Stimulated activated CD4-positive, alpha-beta T cell treated with anti-CD3 and anti-CD28 coated beads, Interleukin-1b, Interleukin-23, amount 100 ng/mL, for 4 hours (primary cell): Measurements from ENCODE around the gene RNF111.
"Not testable (repeated sequence)": the region's sequence is repeated elsewhere in the genome, so short reads cannot be mapped to it uniquely, and the experiment has no call there.

ENCODE experiments used
- DNase-seq, 2 donors: peaks; one replicate each; pipeline ENCODE4 v3.0.0-alpha.2; 2020; ENCODE audit warnings: low read depth in 2 of 2

RNF111 gene

GRCh38 chr15:59133929-59134427 lies 146.5 kb downstream of the RNF111 start:
- DNase-seq = no peak

- no peak for DNase-seq
Observed at GRCh38 chr15:59137566-59137965, 150.1 kb downstream of the RNF111 start.

GRCh38 chr15:59138243-59138642 lies 150.8 kb downstream of the RNF111 start:
- peak; percentile 36 to 37 for DNase-seq

- DNase-seq = no peak
Observed at GRCh38 chr15:59140422-59141226, 153.2 kb downstream of the RNF111 start.

GRCh38 chr15:59143281-59143680 lies 155.8 kb downstream of the RNF111 start:
- DNase-seq = no peak

- DNase-seq = not testable (repeated sequence)
Observed at GRCh38 chr15:59144594-59144993, 157.1 kb downstream of the RNF111 start.
